UCSD-AML1 (cell line): ENCODE data around the gene AAK1.
A peak's percentile ranks its signal among the peaks of the same experiment; 100 is the strongest.
"Not testable (repeated sequence)": the region's sequence is repeated elsewhere in the genome, so short reads cannot be mapped to it uniquely, and the experiment has no call there.

Experiments
- DNase-seq: peaks from one replicate; lab custom pipeline; 2025; ENCODE audit not compliant: unreplicated experiment; lab: John Stamatoyannopoulos, UW

Gene AAK1

GRCh38 chr2:69459936-69460335 is 183.6 kb downstream of the AAK1 start:
- DNase-seq: no peak

DNA sequence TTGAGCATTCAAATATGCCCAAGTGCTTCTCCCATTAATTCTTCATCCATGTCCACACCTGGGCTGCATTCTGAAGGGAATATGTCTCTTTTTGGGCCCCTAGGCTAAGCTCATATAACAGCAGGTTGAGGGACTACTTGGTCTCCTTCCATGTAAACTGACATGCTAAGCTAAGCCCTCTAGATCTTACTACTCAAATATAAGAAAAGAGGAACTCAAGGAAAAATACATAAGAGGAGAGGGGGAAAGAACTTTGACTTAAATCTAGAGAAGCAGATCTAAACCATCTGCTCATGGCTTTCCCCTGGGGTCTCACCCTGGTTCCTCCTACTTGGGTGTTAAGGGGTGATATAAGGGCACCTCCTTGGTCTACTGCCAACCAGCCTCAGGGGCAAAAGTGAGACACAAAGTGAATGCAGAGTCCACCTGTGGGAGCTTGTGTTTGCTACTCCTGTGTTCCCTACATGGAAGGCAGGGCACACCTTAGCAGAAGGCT is 186.5 kb downstream of the AAK1 start:
- no peak for DNase-seq

- DNase-seq: no peak
Measured at GRCh38 chr2:69456154-69456553, 187.4 kb downstream of the AAK1 start.

- no peak for DNase-seq
Measured at GRCh38 chr2:69454976-69455375, 188.6 kb downstream of the AAK1 start.

DNA sequence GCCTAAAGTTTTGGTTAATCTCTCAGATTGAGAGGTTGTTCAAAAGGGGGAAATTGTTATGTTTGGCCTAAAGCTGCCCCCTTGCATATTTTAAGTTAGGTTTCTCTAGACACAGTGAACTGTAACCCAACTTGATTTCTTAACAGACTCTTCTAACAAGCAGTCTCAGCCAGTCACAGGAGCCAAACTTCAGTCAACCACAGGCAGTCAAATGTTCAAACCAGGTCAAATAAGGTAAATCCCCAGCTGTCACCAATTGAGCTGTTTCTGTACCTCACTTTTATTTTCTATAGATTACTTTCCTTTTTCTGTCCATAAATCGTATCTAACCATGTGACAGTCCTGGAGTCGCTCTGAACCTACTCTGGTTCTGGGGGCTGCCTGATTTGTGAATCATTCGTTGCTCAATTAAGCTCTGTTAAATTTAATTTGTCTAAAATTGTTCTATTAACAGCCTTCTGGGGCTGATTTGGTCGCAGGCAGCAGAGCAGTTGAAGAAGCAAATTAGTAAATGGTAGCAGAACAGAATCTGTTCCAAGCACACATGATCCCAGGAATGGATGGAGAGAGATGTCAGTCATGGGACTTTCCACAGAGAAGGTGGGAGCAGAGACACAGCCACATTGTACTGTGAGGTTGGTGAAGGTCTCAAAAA is 189.9 kb downstream of the AAK1 start:
- no peak for DNase-seq

DNA sequence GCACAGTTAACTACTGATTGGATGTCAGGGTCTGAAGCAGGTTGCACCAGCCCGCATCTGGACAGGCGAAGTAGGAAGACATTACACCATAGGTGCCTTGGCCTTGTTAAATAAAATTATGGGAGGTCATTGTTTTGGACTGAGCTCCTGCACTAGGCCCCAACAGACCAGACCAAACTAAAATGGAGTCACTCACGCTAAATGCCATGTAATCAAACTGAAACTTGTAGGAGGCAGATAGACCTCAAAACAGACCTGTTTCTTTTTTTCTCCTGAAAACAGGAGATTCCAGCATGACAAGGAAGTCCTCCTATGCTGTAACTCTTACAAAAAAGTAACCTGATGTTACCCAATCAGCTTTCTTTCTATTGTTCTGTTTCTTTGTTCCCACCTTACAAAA is 190.9 kb downstream of the AAK1 start:
- DNase-seq: no peak

DNA sequence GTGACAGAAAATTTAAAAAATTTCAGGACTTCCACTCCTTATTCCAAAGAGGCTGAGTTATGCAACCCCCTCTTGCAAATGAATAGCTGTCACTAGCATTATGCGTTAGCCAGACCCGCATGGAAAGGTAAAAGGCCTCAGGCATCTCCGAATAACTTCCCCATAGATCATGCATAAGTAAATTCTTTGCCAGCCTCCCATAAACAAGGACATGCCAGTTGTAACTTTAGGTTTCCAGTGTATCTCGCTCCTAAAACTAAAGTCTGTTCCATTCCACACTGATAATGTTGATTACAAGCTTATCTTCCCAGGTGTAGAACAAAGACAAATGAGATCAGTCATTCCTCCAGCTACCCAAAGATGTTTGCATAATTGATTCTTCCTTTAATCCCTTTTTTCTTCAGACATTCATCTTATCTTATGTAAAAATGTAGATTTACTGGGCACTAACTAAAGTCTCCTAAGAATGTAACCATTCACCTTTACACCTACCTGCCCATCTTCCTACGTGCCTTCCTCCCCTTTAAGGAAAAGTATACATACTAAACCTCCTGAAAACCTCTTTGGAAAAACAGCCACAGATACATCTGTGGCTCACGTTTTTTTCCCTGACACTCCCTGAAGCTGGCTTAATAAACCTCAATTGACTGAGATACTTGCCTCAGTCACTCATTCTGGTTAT is 192.7 kb downstream of the AAK1 start:
- DNase-seq: no peak

DNA sequence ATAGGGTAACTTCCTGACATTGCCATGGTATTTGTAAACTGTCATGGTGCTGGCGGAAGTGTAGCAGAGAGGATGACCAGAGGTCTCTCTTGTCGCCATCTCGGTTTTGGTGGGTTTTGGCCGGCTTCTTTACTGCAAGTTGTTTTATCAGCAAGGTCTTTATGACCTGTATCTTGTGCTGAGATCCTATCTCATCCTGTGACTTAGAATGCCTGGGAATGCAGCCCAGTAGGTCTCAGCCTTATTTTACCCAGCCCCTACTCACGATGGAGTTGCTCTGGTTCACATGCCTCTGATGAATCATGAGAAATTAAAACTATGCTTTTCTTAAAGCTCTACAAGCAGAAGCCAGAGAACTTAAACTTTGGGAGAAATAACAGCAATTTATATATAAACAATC is 193.6 kb downstream of the AAK1 start:
- DNase-seq: no peak

- not testable (repeated sequence) for DNase-seq
Measured at GRCh38 chr2:69443673-69444072, 199.9 kb downstream of the AAK1 start.

DNA sequence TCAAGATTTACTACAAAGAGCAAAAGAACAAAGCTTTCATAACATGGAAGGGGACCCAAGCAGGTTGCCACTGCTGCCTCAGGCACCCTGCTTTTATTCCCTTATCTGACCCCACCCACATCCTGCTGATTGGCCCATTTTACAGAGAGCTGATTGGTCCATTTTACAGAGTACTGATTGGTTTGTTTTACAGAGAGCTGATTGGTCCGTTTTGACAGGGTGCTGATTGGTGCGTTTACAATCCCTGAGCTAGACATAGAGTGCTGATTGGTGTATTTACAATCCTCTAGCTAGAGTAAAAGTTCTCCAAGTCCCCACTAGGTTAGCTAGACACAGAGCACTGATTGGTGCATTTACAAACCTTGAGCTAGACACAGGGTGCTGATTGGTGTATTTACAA is 204.0 kb downstream of the AAK1 start:
- not testable (repeated sequence) for DNase-seq

GRCh38 chr2:69438580-69438979 is 205.0 kb downstream of the AAK1 start:
- DNase-seq: no peak

GRCh38 chr2:69437751-69438154 is 205.8 kb downstream of the AAK1 start:
- no peak for DNase-seq

DNA sequence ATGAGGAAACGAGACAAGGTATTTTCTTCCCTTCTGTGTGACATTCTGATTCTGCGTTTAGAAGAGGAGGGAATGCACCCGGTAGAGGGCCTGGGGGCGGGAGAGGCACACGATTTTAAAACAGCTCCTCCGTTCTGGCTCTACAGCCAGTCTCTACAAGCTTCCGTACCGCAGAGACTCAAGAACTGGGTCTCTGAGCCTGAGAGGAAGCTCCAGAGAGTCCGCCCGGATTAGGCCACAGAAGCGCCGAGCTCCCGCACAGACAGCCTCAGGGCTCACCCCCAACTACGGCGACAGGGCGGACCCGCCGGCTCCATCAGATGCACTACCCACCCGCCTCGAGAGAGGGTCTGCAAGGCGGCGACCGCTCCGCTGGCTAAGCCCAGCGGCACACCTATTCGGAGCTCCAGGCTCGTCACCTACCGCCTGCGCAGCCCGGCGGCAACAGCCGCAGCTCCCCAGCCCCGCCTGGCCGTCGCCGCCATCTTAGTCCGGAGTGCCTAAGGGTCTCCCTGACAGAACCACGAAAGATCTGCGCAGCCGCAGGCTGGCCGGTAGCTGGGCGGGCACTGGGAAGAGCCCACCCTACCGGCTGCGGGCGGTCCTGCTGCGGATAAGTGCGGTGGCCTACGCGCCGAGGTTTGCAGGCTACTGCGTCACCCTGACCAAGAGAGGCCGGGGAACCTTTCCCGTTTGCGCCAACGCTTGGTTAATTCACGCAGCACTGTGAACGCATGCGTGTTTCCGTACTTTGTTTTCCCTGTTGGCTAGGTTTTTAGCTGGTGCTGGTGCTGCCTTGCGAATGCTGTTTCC is 206.4 kb downstream of the AAK1 start, which contains the start of gene NFU1:
Gene NFU1, minus strand, starts transcription at position 498 of the 813 bp plus-strand sequence. Its CDS starts 13 bp downstream, at position 485.
- DNase-seq: peak; percentile 93

- no peak for DNase-seq
Measured at GRCh38 chr2:69436596-69436937, 207.0 kb downstream of the AAK1 start.

DNA sequence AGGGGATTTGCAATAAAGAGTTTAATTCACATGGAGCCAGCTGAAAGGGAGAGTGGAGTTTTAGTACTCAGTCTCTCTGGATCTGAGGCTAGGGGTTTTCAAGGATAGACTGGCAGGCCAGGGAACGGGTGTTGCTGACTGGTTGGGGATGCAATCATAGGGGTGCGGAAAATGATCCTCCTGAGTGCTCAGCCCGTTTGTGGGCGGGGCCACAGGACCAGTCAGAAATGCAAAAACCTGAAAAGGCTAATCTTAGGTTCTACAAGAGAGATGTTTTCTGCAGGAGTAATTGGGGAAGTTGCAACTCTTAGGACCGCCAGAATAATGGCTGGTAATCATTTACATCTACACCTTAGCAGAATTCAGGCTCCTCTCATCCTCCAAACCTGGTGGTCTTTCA is 208.8 kb downstream of the AAK1 start:
- no peak for DNase-seq

- no peak for DNase-seq
Measured at GRCh38 chr2:69429491-69430183, 213.9 kb downstream of the AAK1 start.

GRCh38 chr2:69428981-69429380 is 214.6 kb downstream of the AAK1 start:
- no peak for DNase-seq

DNA sequence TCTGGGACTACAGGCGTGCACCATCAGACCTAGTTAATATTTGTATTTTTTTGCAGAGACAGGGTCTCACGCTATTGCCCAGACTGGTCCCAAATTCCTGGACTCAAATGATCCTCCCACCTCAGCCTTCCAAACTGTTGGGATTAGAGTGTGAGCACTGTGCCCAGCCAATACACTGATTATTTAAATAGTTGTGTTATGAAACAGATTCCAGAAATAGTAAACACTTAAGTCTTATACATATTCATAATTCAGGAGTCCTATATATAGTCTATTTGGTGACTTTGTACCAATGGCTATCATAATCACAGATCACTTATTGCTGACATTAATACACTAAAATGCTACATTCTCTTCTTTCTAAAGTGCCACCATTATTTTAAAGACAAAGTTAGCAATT is 219.1 kb downstream of the AAK1 start:
- no peak for DNase-seq

DNA sequence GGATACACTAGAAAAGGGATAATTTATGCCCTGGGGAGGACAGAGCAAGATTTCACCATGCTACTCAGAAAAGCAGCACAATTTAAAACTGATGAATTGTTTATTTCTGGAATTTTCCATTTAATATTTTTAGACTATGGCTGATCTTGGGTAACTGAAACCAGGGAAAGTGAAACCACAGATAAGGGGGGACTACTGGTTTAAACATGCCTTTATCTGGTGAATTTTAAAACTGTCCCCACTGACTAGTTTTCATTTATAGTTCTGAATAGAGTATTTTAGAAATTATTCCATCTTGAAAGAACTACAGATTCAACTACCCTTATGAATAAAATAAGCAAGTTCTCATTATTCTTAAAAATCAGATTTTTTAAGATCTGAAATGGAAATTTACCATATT is 221.3 kb downstream of the AAK1 start:
- DNase-seq: no peak

DNA sequence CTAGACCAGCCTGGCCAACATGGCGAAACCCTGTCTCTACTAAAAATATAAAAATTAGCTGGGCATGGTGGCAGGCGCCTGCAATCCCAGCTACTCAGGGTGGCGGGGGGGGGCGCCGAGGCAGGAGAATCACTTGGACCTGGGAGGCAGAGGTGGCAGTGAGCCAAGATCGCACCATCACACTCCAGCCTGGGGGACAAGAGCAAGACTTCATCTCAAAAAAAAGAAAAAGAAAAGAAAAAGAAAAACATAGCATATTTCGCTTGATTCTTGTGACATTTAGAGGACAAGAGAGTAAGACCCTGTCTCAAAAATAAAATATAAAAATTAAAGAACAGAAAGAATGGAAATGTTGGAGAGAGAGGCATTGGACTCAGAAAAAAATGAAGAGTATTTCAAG is 224.4 kb downstream of the AAK1 start:
- DNase-seq: not testable (repeated sequence)

DNA sequence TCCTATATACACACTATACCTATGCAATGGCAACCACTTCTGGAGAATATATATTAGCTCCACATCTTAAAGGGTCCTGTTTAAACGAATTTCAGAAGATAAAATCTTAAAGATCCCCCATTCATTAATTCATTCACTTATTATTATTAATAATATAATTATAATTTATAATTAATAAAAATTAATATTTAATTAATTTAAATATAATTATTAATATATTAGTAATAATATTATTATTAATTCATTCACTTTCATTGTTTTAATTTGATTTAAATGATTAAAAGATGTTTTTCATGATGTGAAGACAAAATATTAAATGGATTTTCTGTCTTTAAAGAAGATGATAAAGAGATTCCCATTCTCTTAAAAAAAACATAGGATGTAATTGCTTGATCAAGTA is 227.4 kb downstream of the AAK1 start:
- no peak for DNase-seq
